ENCODE results near the gene CHML. TPM values are rescaled to one million over a fixed set of nuclear protein-coding genes. Genes with fewer than 3 reads are reported as not detected.

CHML gene
- total and polyA plus RNA-seq, 2 experiments from 2014 or later = 19.9 to 66.8 TPM

Other genes with a start within 250 kb of the CHML start
- gene FH, start 120.6 kb downstream of the CHML start, total RNA-seq (2014; rRNA removed; shearing (Covaris generic)) = 66.3 and 69.8 TPM in 2 replicates
- 52.4 and 56.2 TPM in 2 replicates for gene FH, start 120.6 kb downstream of the CHML start, polyA plus RNA-seq (2016; fragmentation: Nextera tagmentation; extraction: Ambion mirVana)
- not detected in 2 replicates for gene KMO, start 108.0 kb downstream of the CHML start, total RNA-seq (2014; rRNA removed; shearing (Covaris generic))
- gene KMO, start 108.0 kb downstream of the CHML start, polyA plus RNA-seq (2016; fragmentation: Nextera tagmentation; extraction: Ambion mirVana) = 0.05 TPM in 1 of 2 replicates, not detected in the other
- gene OPN3, start within 50 bp of the CHML start, total RNA-seq (2014; rRNA removed; shearing (Covaris generic)) = 35.4 and 46.8 TPM in 2 replicates
- 21.1 and 23.7 TPM in 2 replicates for gene OPN3, start within 50 bp of the CHML start, polyA plus RNA-seq (2016; fragmentation: Nextera tagmentation; extraction: Ambion mirVana)
- not detected in 2 replicates for gene WDR64, start 11.9 kb upstream of the CHML start, total RNA-seq (2014; rRNA removed; shearing (Covaris generic))
- not detected in 2 replicates for gene WDR64, start 11.9 kb upstream of the CHML start, polyA plus RNA-seq (2016; fragmentation: Nextera tagmentation; extraction: Ambion mirVana)
- gene EXO1, start 207.8 kb upstream of the CHML start, total RNA-seq (2014; rRNA removed; shearing (Covaris generic)) = 23.7 and 34.0 TPM in 2 replicates
- 13.0 and 16.2 TPM in 2 replicates for gene EXO1, start 207.8 kb upstream of the CHML start, polyA plus RNA-seq (2016; fragmentation: Nextera tagmentation; extraction: Ambion mirVana)

Measured in GM23338 (cell line).